HepG2 (cell line): ENCODE measurements around the gene TST. TPM values are rescaled to one million over a fixed set of nuclear protein-coding genes. Genes with fewer than 3 reads are reported as not detected.

Experiments
- ATF2 ChIP-seq: sonication (generic); formaldehyde crosslinking; IDR thresholded peaks from 2 replicates; pipeline ENCODE4 v1.4.0; 2020; ENCODE audit warnings: missing genetic modification reagents
- BORCS8-MEF2B ChIP-seq: sonication (generic); formaldehyde crosslinking; IDR thresholded peaks from 2 replicates; pipeline ENCODE4 v1.8.0; 2022; ENCODE audit warnings: mild to moderate bottlenecking, missing genetic modification reagents
- BRCA1 ChIP-seq: sonication (generic); formaldehyde crosslinking; IDR thresholded peaks from 2 replicates; pipeline ENCODE4 v1.4.0; 2020; ENCODE audit warnings: missing genetic modification reagents
- E2F1 ChIP-seq: sonication (generic); formaldehyde crosslinking; IDR thresholded peaks from 2 replicates; pipeline ENCODE4 v1.5.0; 2020; ENCODE audit warnings: missing genetic modification reagents
- ETV6 ChIP-seq: sonication (generic); formaldehyde crosslinking; conservative IDR thresholded peaks from 2 replicates; pipeline ENCODE4 v1.4.0; 2020; ENCODE audit warnings: missing genetic modification reagents
- MLXIP ChIP-seq: sonication (generic); formaldehyde crosslinking; IDR thresholded peaks from 2 replicates; pipeline ENCODE4 v1.9.0; 2021; ENCODE audit warnings: missing genetic modification reagents, borderline replicate concordance
- POLR2A ChIP-seq, 2 experiments: IDR thresholded peaks; 2 replicates each; pipeline ENCODE4 v1.6.1; 2011; ENCODE audit warnings: low read depth in 2 of 2, low read length in 2 of 2, mild to moderate bottlenecking in 1 of 2, moderate library complexity in 1 of 2; ENCODE audit not compliant: insufficient read depth in 1 of 2
- RFX5 ChIP-seq: IDR thresholded peaks from 2 replicates; pipeline ENCODE4 v1.6.1; 2011; ENCODE audit warnings: low read depth, low read length, improper control_type of control experiment
- TBX2 ChIP-seq: sonication (generic); formaldehyde crosslinking; IDR thresholded peaks from 2 replicates; pipeline ENCODE4 v1.5.0; 2020; ENCODE audit warnings: missing genetic modification reagents, mild to moderate bottlenecking, borderline replicate concordance
- ZFP1 ChIP-seq: IDR thresholded peaks from 2 replicates; pipeline ENCODE4 v1.6.1; 2016
- ZNF510 ChIP-seq: sonication (generic); formaldehyde crosslinking; IDR thresholded peaks from 2 replicates; pipeline ENCODE4 v1.4.0; 2020; ENCODE audit warnings: low read depth, mild to moderate bottlenecking, missing genetic modification reagents
- ZNF614 ChIP-seq: IDR thresholded peaks from 2 replicates; pipeline ENCODE4 v1.6.1; 2018; ENCODE audit warnings: missing biosample characterization, missing genetic modification reagents, inconsistent platforms, borderline replicate concordance
- ZNF710 ChIP-seq: sonication (generic); formaldehyde crosslinking; IDR thresholded peaks from 2 replicates; pipeline ENCODE4 v1.5.0; 2020; ENCODE audit warnings: mild to moderate bottlenecking, missing genetic modification reagents, borderline replicate concordance
- ZSCAN30 ChIP-seq: sonication (generic); formaldehyde crosslinking; IDR thresholded peaks from 2 replicates; pipeline ENCODE4 v1.5.0; 2020; ENCODE audit warnings: mild to moderate bottlenecking, missing genetic modification reagents
- polyA plus RNA-seq, 8 experiments: library from polyadenylated mRNA; depleted of rRNA in 3 of 8; stranded (reverse) in 7 of 8; unstranded in 1 of 8; fragments of >200 nt; fragmentation: Illumina TruSeq in 4 of 8; extraction: Trizol in 4 of 8; gene quantifications; 2 replicates each; pipeline versions ENCODE4 v1.2.1 to v1.2.3, GENCODE V29; 2011 to 2016; ENCODE audit warnings: low read depth in 4 of 8, missing spikeins in 1 of 8, mixed read lengths in 1 of 8; ENCODE audit not compliant: insufficient read depth in 1 of 8
- total RNA-seq, 5 experiments: library from RNA; depleted of rRNA; stranded (reverse); fragments of >200 nt; fragmentation: Illumina TruSeq; extraction: Trizol; gene quantifications; 2 replicates each; pipeline ENCODE4 v1.2.3, GENCODE V29; 2016; ENCODE audit warnings: low read depth in 1 of 5
- TF ChIP-seq, protein P1 (sequence below): sonication (generic); formaldehyde crosslinking; IDR thresholded peaks from 2 replicates; pipeline ENCODE4 v1.4.0; 2020; ENCODE audit warnings: low read depth, mild to moderate bottlenecking, missing genetic modification reagents
- TF ChIP-seq, protein P2 (sequence below): sonication (generic); formaldehyde crosslinking; IDR thresholded peaks from 2 replicates; pipeline ENCODE4 v1.9.0; 2021; ENCODE audit warnings: missing genetic modification reagents, borderline replicate concordance
- TF ChIP-seq, protein P3 (sequence below): IDR thresholded peaks from 2 replicates; pipeline ENCODE4 v1.6.1; 2016; ENCODE audit warnings: low read depth, control low read depth

The TST gene
- total and polyA plus RNA-seq, 2 of the 13 experiments (the other 11 are each of a cell fraction or from before 2014, with no cell fraction given): 44.6 to 63.6 TPM

DNA sequence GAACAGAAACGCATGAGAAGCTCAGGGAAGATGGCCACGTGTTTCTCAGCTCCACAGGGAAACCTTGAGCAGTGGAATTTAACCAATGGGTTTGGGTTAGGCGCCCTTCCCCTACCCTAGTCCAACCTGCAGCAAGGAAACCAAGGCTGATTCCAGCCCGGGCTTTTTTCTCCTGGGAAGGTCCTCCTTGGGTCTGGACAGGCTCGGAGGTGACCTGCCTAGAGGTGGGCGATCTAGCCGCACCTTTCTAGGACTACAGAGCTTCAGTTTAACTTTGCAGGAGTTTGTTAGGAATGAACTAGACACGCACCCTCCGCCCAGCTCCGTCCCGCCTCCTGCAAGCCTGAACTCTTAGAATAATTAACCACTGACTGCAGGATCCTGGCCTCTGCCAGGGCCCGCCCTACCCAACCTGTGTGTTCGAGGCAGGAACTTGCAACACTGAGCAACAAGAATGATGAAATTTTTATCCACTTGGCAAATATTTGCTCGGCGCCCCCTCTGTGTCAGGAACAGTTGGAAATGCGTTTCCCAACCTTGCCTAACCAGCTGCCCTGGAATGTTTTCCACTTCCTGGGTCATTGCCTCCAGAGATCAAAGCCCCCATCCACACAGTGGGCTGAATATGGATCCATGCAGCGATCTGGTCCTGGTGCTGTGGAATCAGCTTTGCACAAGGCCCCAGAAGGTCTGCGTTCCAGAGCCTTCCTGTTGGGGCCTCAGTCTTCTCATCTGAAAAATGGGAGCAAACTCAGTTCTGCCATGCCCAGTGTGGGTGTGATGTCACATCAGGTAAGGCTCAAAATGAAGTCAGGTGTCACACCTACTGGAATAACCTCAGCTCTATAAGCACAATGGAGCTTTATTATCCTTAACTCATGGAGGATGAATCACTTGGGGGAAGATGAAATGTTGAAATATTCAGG lies 13.6 kb upstream of the TST start (continued):
- TF ChIP-seq MLXIP (CRISPR knock-in tag) (no peak), TBX2 (peak; percentile 98), ETV6 (CRISPR knock-in tag) (peak; percentile 93), ZNF710 (CRISPR knock-in tag) (peak; percentile 90), BRCA1 (no peak), E2F1 (no peak), POLR2A (IDR thresholded peaks at IDR 0.05; ENCODE audit: insufficient read depth in 1 of 2, low read depth in 2 of 2, low read length in 2 of 2) (peak; percentile 87 to 91), ZFP1 (CRISPR knock-in tag) (peak; percentile 87), ZNF614 (CRISPR knock-in tag) (peak; percentile 98), ZSCAN30 (no peak; the same call in 1 of the 2 replicates), ATF2 (CRISPR knock-in tag) (peak; percentile 98), ZNF510 (no peak), RFX5 (no peak), BORCS8-MEF2B (CRISPR knock-in tag) (peak; percentile 87)
- TF ChIP-seq, protein P1, sequence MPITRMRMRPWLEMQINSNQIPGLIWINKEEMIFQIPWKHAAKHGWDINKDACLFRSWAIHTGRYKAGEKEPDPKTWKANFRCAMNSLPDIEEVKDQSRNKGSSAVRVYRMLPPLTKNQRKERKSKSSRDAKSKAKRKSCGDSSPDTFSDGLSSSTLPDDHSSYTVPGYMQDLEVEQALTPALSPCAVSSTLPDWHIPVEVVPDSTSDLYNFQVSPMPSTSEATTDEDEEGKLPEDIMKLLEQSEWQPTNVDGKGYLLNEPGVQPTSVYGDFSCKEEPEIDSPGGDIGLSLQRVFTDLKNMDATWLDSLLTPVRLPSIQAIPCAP (CRISPR knock-in tag): no peak
- TF ChIP-seq, protein P2, sequence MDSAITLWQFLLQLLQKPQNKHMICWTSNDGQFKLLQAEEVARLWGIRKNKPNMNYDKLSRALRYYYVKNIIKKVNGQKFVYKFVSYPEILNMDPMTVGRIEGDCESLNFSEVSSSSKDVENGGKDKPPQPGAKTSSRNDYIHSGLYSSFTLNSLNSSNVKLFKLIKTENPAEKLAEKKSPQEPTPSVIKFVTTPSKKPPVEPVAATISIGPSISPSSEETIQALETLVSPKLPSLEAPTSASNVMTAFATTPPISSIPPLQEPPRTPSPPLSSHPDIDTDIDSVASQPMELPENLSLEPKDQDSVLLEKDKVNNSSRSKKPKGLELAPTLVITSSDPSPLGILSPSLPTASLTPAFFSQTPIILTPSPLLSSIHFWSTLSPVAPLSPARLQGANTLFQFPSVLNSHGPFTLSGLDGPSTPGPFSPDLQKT (CRISPR knock-in tag): no peak
- TF ChIP-seq, protein P3, sequence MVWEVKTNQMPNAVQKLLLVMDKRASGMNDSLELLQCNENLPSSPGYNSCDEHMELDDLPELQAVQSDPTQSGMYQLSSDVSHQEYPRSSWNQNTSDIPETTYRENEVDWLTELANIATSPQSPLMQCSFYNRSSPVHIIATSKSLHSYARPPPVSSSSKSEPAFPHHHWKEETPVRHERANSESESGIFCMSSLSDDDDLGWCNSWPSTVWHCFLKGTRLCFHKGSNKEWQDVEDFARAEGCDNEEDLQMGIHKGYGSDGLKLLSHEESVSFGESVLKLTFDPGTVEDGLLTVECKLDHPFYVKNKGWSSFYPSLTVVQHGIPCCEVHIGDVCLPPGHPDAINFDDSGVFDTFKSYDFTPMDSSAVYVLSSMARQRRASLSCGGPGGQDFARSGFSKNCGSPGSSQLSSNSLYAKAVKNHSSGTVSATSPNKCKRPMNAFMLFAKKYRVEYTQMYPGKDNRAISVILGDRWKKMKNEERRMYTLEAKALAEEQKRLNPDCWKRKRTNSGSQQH: peak; percentile 70; the same call in 1 of the 2 replicates
